Right ventricle myocardium inferior (tissue), 1 donor: Measurements from ENCODE around the gene RTN3. TPM values are rescaled to one million over a fixed set of nuclear protein-coding genes. Genes with fewer than 3 reads are reported as not detected.
"Not testable (repeated sequence)": the region's sequence is repeated elsewhere in the genome, so short reads cannot be mapped to it uniquely, and the experiment has no call there.

Experiments
- ATAC-seq: fragments of 200-7000 bp; cut with Tn5 transposase; one replicate; pipeline ENCODE4 v1.9.1; 2020; ENCODE audit warnings: mild to moderate bottlenecking, moderate library complexity
- DNase-seq: peaks from one replicate; pipeline ENCODE4 v3.0.0; 2021; ENCODE audit errors: missing footprints
- intact Hi-C: fragments of 100-400 bp; cut with DNase I; formaldehyde crosslinking; loops from one replicate; pipeline ENCODE4 v1.11.0; 2022
- long read RNA-seq: library from polyadenylated mRNA; unstranded; transcript quantifications from one replicate; pipeline ENCODE4 v2.0.0, GENCODE V29; 2021
- total RNA-seq: library from RNA; stranded (reverse); fragmentation: NEBNext Ultra II Directional; extraction: Animal tissue kit (Norgen Biotek cat#: 25700); gene quantifications from one replicate; pipeline ENCODE4 v1.2.1, GENCODE V29; 2021
- donor health status: DM: no; HTN: yes; CAD: no; lungs with severe emphysema.

RTN3 gene
- total RNA-seq: 52.4 TPM
- long read RNA-seq, transcript RTN3-208 (7 exons, 2,532 nt): major isoform, 35 of 45 reads
- long read RNA-seq, partial matches to known transcripts: 1 of 45 reads
- long read RNA-seq, other reads (novel, unspliced or antisense): 4 of 45 reads

DNA sequence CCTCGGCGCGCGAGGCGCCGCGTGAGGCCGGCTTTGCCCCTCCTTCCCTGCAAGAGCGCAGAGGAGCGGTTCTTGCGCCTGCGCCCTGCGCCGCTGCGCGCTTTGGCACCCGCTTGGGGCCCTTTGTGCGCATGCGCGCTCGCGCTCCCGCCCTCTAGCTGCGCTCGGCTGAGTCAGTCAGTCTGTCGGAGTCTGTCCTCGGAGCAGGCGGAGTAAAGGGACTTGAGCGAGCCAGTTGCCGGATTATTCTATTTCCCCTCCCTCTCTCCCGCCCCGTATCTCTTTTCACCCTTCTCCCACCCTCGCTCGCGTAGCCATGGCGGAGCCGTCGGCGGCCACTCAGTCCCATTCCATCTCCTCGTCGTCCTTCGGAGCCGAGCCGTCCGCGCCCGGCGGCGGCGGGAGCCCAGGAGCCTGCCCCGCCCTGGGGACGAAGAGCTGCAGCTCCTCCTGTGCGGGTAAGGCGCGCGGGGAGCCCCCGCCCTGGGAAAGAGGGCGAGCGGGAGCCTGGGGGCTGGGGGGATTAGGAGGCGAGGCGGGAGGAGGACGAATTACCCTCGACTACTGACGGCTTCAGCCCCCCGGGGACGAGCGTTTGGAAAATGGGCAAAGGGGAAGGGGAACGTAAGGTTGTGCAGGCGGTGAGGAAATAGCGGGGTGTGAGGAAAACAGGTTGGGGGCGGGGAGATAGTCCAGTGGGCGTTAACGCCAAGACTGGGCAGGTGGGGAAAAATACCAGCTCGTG is at the start of gene RTN3:
Gene RTN3, plus strand, starts transcription at position 180 of the 745 bp plus-strand sequence. Its CDS starts 137 bp downstream, at position 317.
- DNase-seq: peak; percentile 98
- peak; percentile 97 for ATAC-seq
- intact Hi-C loops: loop anchor here (1.0 kb wide), 1 partner anchor 10 kb away; the partner anchor contains the start of gene ATL3

DNA sequence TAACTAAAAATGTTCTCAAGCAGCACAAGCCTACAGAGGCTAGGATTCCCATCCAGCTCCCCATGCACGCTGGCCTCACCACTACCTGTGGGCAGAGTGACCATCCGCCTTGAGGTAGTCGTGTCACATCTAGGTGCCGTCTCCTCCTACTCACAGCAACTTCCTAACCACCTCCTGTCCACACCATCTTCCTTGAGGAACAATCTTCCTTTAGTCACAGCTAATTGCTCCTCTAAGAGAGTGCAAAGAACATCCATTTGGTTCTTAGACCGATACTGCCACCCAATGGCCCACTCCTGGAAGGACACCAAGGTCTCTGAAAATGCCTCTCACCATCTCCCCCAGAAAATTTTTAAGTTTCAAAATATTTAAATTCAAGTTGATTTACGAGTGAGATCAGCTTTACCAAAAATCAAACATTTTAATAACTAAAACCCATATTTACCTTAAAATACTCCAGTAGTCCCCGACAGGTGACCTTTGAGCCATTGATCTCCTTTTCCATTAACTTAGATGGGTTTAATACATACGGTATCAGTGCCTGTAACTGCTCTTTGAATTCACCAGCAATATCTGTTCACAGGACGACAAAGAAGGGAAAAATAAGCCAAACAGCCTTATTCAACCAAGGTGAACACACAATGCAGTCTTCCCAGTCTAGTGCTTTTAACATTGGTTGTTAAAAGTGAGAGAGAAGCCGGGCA is 45.4 kb upstream of the RTN3 start:
- ATAC-seq (peak; percentile 46), DNase-seq (no peak)
- intact Hi-C loops: loop anchor here (1.0 to 10.0 kb wide), 3 partner anchors 101 to 601 kb away; no protein-coding TSS in a partner anchor

GRCh38 chr11:63638436-63638835 is 42.9 kb upstream of the RTN3 start:
- not testable (repeated sequence) for DNase-seq, ATAC-seq
- intact Hi-C loops: loop anchor here (5.0 to 10.0 kb wide), 2 partner anchors 99 to 604 kb away; no protein-coding TSS in a partner anchor

DNA sequence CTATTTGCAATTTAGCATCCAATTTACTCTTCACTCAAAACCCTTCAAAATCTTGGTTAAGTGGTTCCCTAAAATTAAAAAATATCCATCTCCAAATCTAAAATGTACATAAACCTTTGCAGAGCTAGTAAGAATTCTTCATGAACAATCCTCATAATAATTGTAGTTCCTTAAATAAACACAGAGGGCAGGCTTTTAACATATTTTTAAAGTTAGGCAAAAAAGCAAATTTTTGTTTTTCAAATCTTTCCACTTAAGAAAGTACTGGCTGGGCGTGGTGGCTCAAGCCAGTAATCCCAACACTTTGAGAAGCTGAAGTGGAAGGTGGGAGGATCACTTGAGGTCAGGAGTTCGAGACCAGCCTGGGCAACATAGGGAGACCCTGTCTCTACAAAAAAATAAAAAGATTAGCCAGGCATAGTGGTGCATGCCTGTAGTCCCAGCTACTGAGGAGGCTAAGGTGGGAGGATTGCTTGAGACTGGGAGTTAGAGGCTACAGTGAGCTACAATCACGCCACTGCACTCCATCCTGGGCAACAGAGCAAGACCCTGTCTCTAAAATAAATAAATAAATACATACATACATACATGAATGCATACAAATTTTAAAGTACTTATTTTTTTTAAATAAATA is 42.0 kb upstream of the RTN3 start:
- ATAC-seq (peak; percentile 8), DNase-seq (no peak)
- intact Hi-C loops: loop anchor here (5.0 to 10.0 kb wide), 2 partner anchors 98 to 605 kb away; no protein-coding TSS in a partner anchor

- DNase-seq: no peak
- no peak for ATAC-seq
- intact Hi-C loops: no loop called here
Measured at GRCh38 chr11:63641727-63642126, 39.6 kb upstream of the RTN3 start.

- ATAC-seq: no peak
- no peak for DNase-seq
- intact Hi-C loops: no loop called here
Measured at GRCh38 chr11:63643205-63643604, 38.1 kb upstream of the RTN3 start.

- DNase-seq (no peak), ATAC-seq (no peak)
- intact Hi-C loops: no loop called here
Measured at GRCh38 chr11:63652671-63653070, 28.6 kb upstream of the RTN3 start.

- DNase-seq (no peak), ATAC-seq (no peak)
- intact Hi-C loops: no loop called here
Measured at GRCh38 chr11:63660972-63661371, 20.3 kb upstream of the RTN3 start.

DNA sequence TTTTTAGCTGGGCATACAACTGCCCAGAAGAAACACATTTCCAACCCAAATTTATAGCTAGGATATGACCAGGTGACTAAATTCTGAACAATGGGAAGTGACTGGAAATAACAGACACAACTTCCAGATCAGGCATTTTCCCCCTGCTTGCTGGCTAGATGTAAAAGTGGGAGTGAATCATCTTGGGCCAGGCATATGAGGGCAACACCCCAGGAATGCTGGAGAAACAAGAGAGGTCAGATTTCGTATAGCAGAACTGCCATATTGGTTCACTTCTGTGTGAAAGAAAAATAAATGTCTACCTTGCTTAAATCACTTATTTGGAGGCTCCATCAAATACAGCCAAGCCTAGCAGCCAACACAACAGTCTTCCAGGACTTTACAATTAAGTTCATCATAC is 17.5 kb upstream of the RTN3 start:
- ATAC-seq: no peak
- DNase-seq: no peak
- intact Hi-C loops: no loop called here

- intact Hi-C loops: no loop called here
- DNase-seq: no peak
- no peak for ATAC-seq
Measured at GRCh38 chr11:63666874-63667273, 14.4 kb upstream of the RTN3 start.

DNA sequence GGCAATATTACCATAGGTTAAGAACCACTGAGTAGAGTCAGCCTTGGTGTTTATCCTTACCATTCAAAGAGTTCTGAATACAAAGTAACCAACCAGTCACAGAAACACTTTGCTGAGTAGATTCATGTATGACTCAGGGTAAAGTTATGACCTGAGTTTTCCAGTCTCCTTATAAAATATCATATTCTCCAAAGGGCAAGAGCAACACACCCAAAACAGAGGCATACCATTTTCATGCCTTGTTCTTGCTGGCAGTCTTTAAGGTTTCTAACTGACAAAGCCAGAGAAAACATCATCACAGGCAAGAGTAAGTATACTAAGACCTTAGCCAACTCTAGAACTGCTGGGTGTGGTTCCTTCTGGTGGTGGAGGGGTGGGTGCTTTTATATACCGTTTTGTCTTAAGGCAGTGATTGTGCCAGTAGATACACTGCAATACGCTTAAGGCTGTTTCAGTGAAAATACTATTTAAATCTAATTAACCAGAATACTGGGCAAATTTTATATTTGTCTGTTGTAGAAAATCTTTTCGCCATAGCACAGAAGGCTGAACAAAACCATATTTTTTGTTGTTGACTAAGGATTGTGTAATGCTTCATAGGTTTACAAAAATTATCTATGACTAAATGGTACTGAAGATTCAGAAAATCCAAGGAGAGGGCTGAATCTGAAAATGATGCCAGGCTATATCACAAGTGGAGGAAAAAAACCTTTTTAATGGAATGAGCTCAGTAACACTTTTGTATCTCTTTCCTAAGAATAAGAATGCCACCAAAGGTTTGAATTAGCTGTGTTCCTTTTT is 13.1 kb upstream of the RTN3 start:
- intact Hi-C loops: no loop called here

GRCh38 chr11:63670096-63670432 is 11.2 kb upstream of the RTN3 start:
- intact Hi-C loops: loop anchor here (5.0 kb wide), 1 partner anchor 67 kb away; no protein-coding TSS in a partner anchor
- DNase-seq (no peak), ATAC-seq (no peak)

More for the DNA sequence above, 13.1 kb upstream of the RTN3 start:
- no peak for ATAC-seq
- DNase-seq: no peak

- intact Hi-C loops: loop anchor here (1.0 to 5.0 kb wide), 2 partner anchors 11 to 67 kb away; partner anchors contain the start of gene RTN3
- DNase-seq (peak; percentile 84), ATAC-seq (peak; percentile 68)
Measured at GRCh38 chr11:63670433-63671321, 10.6 kb upstream of the RTN3 start.

DNA sequence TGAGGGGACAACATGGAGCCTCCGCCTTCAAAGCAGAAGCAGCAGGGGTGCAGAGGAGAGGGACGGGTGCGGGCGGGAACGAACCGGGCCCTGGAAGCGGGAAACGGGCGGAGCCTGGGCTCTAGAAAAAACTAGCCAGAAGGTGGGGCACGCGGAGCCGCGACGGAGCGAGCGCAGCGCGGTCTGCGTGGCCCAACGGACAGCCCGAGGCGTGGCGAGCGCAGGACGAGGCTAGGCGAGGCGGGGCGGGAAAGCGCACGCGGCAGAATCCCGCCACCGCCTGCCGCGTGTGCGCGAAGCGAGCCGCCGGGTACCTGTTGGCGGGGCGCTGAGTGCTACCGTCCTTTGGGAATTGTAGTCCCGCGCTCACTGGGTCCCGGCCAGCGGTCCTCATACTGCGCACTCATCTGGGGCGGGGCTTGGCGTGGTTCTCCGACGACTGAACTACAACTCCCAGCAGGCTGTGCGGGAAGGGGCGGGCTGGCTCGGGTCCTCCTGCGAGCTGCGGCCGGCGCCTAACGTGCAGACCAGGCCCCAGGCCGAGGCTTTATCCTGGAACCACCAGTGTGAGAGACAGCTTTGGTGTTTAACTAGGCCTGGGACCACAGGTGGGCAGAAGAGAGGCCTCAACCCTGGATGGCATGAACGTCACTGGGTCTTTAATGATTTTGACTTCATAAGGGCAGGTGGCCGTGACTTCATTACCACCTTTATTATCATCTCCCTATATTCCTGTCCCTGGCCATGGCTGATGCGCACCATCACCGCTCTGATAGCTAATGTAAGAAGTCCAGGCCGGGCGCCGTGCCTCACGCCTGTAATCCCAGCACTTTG is 9.8 kb upstream of the RTN3 start, which contains the start of gene ATL3:
Gene ATL3, minus strand, starts transcription at position 55 of the 834 bp plus-strand sequence. Its CDS starts 41 bp downstream, at position 14.
- DNase-seq (peak; percentile 99), ATAC-seq (peak; percentile 95)
- intact Hi-C loops: loop anchor here (1.0 to 5.0 kb wide), 2 partner anchors 10 to 66 kb away; partner anchors contain the start of gene RTN3

- DNase-seq (no peak), ATAC-seq (no peak)
- intact Hi-C loops: loop anchor here (5.0 kb wide), 1 partner anchor 65 kb away; no protein-coding TSS in a partner anchor
Measured at GRCh38 chr11:63672156-63672463, 9.2 kb upstream of the RTN3 start.

DNA sequence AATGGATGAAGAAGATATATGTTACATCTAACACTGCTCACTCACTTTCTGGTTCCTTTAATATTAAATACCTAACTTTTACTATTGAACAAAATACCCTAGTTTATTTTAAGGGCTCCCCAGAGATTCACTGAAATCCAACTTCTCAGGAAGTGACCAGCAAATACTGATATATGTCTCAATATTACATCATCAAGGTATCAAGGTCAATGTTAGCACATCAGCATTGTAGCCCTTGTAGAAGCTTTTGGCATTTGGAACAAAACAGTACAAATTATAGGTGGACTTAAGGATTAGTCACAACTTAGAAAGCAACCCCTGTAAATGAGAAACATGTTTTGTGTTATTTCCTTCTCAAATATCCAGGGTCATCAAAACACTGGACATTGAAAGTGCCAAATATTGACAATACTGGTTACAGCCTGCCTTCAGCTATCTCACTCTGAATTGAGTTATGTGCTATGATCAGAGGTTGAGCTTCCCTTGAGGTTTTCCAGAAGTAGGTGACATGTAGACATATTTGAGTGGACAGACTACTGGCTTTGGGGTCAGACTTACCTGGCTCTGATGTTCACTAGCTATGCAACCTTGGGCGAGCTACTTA is 8.3 kb upstream of the RTN3 start:
- no peak for DNase-seq
- ATAC-seq: no peak
- intact Hi-C loops: loop anchor here (5.0 kb wide), 1 partner anchor 64 kb away; no protein-coding TSS in a partner anchor
